NCI-H460 (cell line): ENCODE results near the gene FGGY. TPM values are rescaled to one million over a fixed set of nuclear protein-coding genes. Genes with fewer than 3 reads are reported as not detected.
"Not testable (repeated sequence)": the region's sequence is repeated elsewhere in the genome, so short reads cannot be mapped to it uniquely, and the experiment has no call there.

Experiments
- DNase-seq: peaks from one replicate; pipeline ENCODE4 v3.0.0-alpha.2; 2016; ENCODE audit warnings: low read depth; ENCODE audit errors: extremely low read depth
- polyA plus RNA-seq: library from polyadenylated mRNA; depleted of rRNA; stranded (reverse); fragments of >200 nt; gene quantifications from 2 replicates; pipeline ENCODE4 v1.2.3, GENCODE V29; 2014; cell fraction: nucleus; rRNA removed
- total RNA-seq: library from RNA; depleted of rRNA; stranded (reverse); fragments of >200 nt; shearing (Covaris generic); gene quantifications from 2 replicates; pipeline ENCODE4 v1.2.3, GENCODE V29; 2014; rRNA removed

The FGGY gene, protein sequence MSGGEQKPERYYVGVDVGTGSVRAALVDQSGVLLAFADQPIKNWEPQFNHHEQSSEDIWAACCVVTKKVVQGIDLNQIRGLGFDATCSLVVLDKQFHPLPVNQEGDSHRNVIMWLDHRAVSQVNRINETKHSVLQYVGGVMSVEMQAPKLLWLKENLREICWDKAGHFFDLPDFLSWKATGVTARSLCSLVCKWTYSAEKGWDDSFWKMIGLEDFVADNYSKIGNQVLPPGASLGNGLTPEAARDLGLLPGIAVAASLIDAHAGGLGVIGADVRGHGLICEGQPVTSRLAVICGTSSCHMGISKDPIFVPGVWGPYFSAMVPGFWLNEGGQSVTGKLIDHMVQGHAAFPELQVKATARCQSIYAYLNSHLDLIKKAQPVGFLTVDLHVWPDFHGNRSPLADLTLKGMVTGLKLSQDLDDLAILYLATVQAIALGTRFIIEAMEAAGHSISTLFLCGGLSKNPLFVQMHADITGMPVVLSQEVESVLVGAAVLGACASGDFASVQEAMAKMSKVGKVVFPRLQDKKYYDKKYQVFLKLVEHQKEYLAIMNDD
- total RNA-seq = 5.9 and 6.3 TPM in 2 replicates
- 0.71 and 10.1 TPM in 2 replicates for polyA plus RNA-seq

DNA sequence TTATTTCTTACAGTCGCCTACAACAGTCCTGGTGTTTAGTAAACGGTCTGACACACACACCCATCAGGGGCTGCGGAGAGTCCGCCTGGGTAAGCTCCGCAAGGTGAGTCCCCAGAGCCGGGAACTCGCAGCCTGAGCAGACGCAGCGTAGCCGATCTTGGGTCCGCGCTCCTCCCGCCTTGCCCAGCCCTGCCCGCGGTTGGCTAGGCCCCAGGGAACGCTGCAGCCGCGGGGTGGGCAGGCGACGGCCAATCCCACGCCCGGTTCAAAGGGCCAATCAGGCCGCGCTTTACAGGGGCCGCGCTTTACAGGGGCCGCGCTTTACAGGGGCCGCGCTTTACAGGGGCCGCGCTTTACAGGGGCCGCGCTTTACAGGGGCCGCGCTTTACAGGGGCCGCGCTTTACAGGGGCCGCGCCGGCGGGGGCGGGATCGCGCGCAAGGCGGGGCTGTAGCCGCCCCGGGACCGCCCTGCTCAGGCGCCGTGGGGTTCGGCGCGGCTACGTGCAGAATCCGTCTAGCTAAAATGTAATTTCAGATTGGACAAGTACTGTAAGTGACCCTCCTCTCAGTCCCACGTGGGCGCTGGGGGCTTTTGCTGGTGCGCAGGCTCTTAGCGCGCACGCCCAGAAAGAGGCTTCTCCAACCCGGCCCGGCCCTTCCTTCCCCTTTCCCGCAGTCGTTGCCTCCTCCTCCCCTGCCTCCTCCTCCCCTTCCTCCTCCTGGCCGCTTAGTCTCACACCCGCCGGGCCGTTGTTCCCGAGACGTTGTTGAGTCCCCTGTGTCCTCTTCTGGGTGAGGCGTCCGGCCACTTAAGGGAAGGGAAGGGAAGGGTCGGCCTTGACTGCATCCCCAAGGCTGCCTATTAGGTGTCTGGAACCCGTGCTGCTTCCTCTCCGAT lies at the start of gene FGGY:
Gene FGGY (plus strand): TSS at position 737 of the 899 bp plus-strand sequence. CDS start 24,456 bp downstream, outside the sequence.
- peak; percentile 89 for DNase-seq

- no peak for DNase-seq
Observed at GRCh38 chr1:59248758-59249157, 48.1 kb upstream of the FGGY start.

DNA sequence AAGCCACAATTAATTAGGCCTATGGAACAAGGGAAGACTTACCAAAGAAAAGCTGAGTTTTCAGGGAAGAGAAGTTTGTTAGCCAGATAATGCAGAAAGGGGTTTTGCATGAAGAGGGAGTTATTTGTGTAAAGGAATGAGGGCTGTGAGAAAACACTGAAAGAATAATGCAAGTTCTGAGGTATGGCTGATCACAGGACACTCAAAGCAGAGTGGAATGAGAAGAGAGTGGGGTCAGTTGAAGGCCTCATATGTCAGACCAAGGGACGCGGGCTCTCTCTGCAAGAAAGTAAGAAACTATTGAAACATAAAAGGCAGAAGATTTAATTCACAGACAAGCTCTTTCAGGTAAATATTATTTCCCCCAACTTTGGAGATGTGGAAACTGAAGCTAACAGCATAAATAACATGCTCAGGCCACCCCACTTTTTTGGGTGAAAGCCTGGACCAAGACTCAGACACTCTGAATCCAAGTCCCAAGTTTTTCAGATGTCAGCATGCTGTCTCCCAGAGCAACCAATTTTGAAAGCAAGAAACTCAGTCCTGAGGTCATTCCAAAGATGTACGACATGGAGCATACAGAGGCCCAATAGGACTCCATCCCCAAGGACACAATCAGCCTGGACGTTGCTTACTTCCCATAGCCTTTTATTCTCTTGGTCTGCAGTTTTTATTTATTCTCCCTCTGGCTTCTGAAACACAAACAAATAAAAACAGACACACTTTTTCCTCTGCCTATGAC lies 47.3 kb upstream of the FGGY start:
- DNase-seq = no peak

DNA sequence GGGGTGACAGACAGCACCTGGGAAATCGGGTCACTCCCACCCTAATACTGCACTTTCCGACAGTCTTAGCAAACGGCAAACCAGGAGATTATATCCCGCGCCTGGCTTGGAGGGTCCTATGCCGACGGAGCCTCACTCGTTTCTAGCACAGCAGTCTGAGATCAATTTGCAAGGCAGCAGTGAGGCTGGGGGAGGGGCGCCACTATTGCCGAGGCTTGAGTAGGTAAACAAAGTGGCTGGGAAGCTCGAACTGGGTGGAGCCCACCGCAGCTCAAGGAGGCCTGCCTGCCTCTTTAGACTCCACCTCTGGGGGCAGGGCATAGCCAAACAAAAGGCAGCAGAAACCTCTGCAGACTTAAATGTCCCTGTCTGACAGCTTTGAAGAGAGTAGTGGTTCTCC lies 45.8 kb upstream of the FGGY start:
- not testable (repeated sequence) for DNase-seq

DNA sequence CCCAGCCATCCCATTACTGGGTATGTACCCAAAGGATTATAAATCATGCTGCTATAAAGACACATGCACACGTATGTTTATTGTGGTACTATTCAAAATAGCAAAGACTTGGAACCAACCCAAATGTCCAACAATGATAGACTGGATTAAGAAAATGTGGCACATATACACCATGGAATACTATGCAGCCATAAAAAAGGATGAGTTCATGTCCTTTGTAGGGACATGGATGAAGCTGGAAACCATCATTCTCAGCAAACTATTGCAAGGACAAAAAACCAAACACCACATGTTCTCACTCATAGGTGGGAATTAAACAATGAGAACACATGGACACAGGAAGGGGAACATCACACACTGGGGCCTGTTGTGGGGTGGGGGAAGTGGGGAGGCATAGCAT lies 40.5 kb upstream of the FGGY start:
- not testable (repeated sequence) for DNase-seq

DNA sequence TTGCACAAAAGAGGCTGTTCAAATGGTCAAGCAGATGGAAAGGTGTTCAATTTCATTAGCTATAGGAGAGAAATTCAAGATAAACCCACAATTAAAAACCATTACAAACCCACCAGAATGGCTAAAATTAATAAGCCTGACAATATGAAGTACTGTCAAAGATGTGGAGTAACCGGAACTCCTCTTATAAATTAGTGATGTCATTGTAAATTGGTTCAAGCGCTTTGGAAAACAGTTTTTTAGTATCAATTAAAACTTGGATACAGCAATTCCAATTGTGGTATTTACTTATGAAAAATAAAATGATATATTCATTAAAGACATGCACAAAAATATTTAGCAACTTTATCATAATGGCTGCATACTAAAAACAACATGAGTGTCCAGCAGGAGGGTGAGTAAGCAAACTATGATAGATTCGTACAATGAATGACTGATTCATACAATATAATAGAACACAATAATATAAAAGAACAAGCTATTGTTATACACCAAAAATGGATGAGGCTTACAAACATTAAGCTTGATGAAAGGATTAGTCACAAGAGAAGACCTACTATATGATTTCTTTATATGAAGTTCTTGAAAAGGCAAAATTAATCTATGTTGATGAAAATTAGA lies 38.4 kb upstream of the FGGY start:
- no peak for DNase-seq

- DNase-seq = no peak
Observed at GRCh38 chr1:59261537-59261936, 35.4 kb upstream of the FGGY start.

DNA sequence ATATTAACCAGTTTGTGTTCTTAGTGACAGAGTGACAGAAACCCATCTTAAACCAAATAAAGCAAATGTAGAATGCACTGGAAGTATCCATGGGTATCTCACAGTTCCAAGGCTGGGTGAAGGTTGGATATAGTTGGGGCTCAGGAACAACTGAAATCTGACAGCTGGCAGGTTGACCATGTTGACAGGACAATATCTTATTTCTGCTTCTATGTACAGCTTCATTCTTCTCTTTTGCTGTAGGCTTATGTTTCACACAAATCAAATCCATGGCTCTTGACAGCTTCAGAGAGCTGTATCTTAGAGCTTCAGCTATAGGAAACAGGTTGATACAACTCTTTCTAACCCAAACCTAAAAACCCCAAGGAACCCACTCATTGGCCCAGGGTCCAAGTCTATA lies 34.3 kb upstream of the FGGY start:
- DNase-seq = no peak

GRCh38 chr1:59263111-59263510 lies 33.8 kb upstream of the FGGY start:
- DNase-seq = no peak

DNA sequence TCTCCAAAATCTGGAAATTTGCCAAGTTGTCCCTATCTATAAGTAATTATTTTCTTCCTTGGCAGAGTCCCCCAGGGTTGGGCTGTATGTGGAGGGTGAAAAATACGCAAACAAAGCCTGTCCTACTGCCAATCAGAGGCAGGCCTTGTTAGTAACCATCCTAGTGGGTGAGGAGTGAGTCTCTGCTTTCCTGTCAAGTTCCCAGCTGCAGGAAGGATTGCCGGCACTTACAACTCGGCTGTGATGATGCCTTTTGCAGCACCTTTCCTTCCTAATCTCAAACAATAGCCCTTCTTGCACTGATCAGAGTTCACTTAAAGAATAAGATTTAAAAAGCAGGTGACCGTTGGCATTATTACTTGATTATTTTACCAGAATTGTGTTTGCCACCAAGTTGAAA lies 31.3 kb upstream of the FGGY start:
- DNase-seq = no peak

GRCh38 chr1:59266180-59266926 lies 30.5 kb upstream of the FGGY start:
- DNase-seq = no peak

DNA sequence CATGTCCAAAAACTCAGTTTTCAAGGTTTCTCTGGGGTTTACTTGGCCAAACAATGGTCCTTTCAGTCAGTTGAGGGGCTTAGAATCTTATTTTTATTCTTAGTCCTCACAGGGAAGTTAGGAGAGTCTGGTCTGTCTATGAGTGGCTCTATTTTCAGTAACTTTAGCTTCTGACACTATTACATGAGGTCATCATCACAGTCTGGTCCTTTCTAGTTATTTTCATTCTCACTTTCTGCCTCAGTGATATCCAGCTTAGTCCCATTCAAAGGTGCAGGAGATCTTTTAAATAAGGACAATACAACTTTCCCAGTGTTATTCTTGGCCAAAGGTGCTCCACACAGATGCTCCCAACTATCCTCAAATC lies 30.0 kb upstream of the FGGY start:
- DNase-seq = no peak

DNA sequence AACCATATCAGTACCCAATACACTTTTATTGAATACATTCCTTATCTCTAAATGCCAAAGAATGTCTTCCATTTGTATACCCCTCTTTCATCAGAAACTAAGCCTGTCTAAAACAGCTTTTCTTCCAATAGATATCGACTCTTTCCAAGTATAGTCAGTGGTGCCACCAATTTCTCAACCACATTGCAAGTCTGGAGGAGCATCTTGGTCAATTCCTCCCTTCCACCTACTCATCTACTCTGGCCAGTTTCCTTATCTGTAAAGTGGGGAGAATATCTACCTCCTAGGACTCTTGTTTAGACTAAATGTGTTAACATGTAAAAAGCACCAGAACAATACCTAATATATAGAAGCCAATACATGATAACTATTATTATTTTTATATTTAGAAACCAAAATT lies 28.5 kb upstream of the FGGY start:
- no peak for DNase-seq

- DNase-seq = no peak
Observed at GRCh38 chr1:59271561-59272260, 25.2 kb upstream of the FGGY start.

- no peak for DNase-seq
Observed at GRCh38 chr1:59272507-59272906, 24.4 kb upstream of the FGGY start.

GRCh38 chr1:59276439-59276851 lies 20.4 kb upstream of the FGGY start:
- no peak for DNase-seq

- no peak for DNase-seq
Observed at GRCh38 chr1:59278780-59279354, 18.0 kb upstream of the FGGY start.

DNA sequence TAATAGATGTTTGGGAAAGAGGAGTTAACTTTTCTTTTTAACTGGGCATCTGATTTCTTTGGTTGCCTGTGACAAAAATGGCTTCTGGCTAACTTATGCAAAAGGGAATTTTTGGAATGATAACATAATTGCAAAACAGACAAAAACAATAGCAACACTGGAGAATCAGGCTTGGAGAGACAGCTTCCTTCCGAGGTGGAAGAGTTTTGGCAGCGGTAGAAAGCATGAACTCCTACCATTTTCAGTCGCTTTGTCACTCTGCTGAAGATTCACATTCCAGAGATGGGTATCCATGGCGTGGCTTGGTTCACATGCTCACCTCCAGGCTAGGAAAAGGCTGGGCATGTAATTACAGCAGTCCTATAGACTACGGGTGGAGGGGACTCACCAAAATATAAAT lies 17.2 kb upstream of the FGGY start:
- no peak for DNase-seq
